CD4-positive, CD25-positive, alpha-beta regulatory T cell (primary cell): Measurements from ENCODE around the gene CBLB. TPM values are rescaled to one million over a fixed set of nuclear protein-coding genes. Genes with fewer than 3 reads are reported as not detected.

ENCODE experiments used
- ATAC-seq, 2 donors: fragments of 150-1000 bp; cut with Tn5 transposase; one replicate each; pipeline ENCODE4 v1.10.0; 2021; ENCODE audit warnings: low read depth in 2 of 2, moderate number of reproducible peaks in 2 of 2, moderate library complexity in 1 of 2
- DNase-seq, 3 donors: peaks; one replicate each; pipeline versions ENCODE4 v3.0.0 to v3.0.0-alpha.2; 2012 to 2022; ENCODE audit warnings: mixed read lengths in 1 of 3
- H3K27ac ChIP-seq: one replicate; pipeline ENCODE4 v1.7.0; 2013; ENCODE audit warnings: mild to moderate bottlenecking, low read length; ENCODE audit not compliant: insufficient read depth, poor library complexity, severe bottlenecking
- H3K27me3 ChIP-seq: one replicate; pipeline ENCODE4 v1.7.0; 2013; ENCODE audit warnings: low read length; ENCODE audit not compliant: control insufficient read depth, insufficient read depth
- H3K36me3 ChIP-seq: one replicate; pipeline ENCODE4 v1.7.0; 2013; ENCODE audit warnings: mild to moderate bottlenecking, low read length, moderate library complexity; ENCODE audit not compliant: control insufficient read depth, insufficient read depth
- H3K4me1 ChIP-seq: 2 replicates; pipeline ENCODE4 v1.7.0; 2013; ENCODE audit warnings: mild to moderate bottlenecking, low read length; ENCODE audit not compliant: insufficient read depth, control insufficient read depth, poor library complexity, severe bottlenecking
- H3K4me3 ChIP-seq: one replicate; pipeline ENCODE4 v1.7.0; 2013; ENCODE audit warnings: low read depth, mild to moderate bottlenecking, low read length, moderate library complexity
- H3K9me3 ChIP-seq, 2 experiments: 1 replicate in 1 of 2; 2 replicates in 1 of 2; pipeline ENCODE4 v1.7.0; 2013; ENCODE audit warnings: low read length in 2 of 2, mild to moderate bottlenecking in 1 of 2, moderate library complexity in 1 of 2; ENCODE audit not compliant: control insufficient read depth in 2 of 2
- H3K27ac Mint-ChIP-seq, 3 donors: one replicate each; pipeline ENCODE4 v1.8.0; 2020 to 2022; ENCODE audit warnings: mild to moderate bottlenecking in 3 of 3, mixed read lengths in 3 of 3, moderate library complexity in 2 of 3
- H3K27me3 Mint-ChIP-seq: one replicate; pipeline ENCODE4 v1.8.0; 2022; ENCODE audit warnings: mild to moderate bottlenecking, mixed read lengths
- H3K36me3 Mint-ChIP-seq: one replicate; pipeline ENCODE4 v1.8.0; 2020; ENCODE audit warnings: mixed read lengths
- H3K4me1 Mint-ChIP-seq, 4 donors: one replicate each; pipeline ENCODE4 v1.8.0; 2020 to 2022; ENCODE audit warnings: mixed read lengths in 4 of 4, mild to moderate bottlenecking in 1 of 4
- H3K4me3 Mint-ChIP-seq, 4 donors: one replicate each; pipeline ENCODE4 v1.8.0; 2020 to 2022; ENCODE audit warnings: mild to moderate bottlenecking in 4 of 4, mixed read lengths in 4 of 4, moderate library complexity in 3 of 4
- H3K9me3 Mint-ChIP-seq, 7 donors: one replicate each; pipeline ENCODE4 v1.8.0; 2020 to 2022; ENCODE audit warnings: mixed read lengths in 7 of 7, mild to moderate bottlenecking in 3 of 7, moderate library complexity in 2 of 7
- polyA plus RNA-seq, 4 donors: library from polyadenylated mRNA; unstranded; fragments of 300-500 nt; fragmentation: Illumina TruSeq; gene quantifications; one replicate each; pipeline ENCODE4 v1.2.3, GENCODE V29; 2021
- total RNA-seq: library from RNA; stranded (reverse); gene quantifications from one replicate; pipeline ENCODE4 v1.2.3, GENCODE V29; 2022

CBLB gene
- total and polyA plus RNA-seq, 5 donors from 2014 or later, result 23.9 to 83.1 (median 34.8) TPM

DNA sequence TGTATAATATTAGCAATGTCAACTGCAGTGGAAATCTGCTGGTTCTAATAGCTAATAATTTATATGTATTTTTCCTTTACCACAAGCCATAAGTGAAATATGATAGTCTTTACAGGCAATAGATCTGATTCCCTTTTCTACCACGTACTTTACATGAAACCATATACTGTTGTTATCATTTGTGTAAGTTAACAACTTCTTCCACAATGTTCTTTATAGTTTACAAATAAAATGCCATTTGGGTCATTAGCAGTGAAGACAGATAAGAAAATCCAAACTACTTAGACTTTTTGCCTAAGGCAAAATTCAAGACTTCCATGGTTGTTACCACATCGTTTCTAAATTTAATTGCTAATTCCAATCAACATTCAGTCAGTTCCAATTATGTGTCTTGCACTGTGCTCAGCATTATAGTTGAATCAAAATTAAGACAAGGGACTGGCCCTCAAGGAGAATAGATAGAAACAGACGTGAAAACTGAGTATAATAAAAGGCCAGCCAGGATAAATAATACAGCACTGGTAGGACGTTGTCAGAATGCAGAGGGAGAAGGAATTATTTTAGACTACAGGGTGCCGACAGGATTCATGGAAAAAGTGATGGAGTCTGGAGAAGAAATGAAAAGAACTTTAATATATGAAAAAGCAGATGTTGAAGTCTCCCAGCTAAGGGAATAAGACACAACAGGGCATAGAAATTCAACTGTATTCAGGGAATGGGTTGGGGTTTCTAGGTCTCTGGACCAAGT lies 252.3 kb downstream of the CBLB start:
- Histone ChIP-seq H3K4me1 (no peaks in the 10 kb centered on the region), H3K27me3 (no peaks in the 10 kb centered on the region), H3K36me3 (no peaks in the 10 kb centered on the region), H3K9me3 (no peaks in the 10 kb centered on the region), H3K4me3 (no peak overlapping the region), H3K27ac (no peak overlapping the region)
- Mint-ChIP-seq H3K27ac (no peak overlapping the region), H3K4me3 (no peak overlapping the region), H3K36me3 (no peaks in the 10 kb centered on the region), H3K27me3 (no peaks in the 10 kb centered on the region), H3K4me1 (no peaks in the 10 kb centered on the region), H3K9me3 (peaks cover 0 to 4% (median 0%) of the 10 kb centered on the region in 7 donors)
- ATAC-seq (no peak), DNase-seq (no peak)

- H3K36me3 ChIP-seq, result no peaks in the 10 kb centered on the region
- Mint-ChIP-seq H3K4me3 (no peak overlapping the region), H3K9me3 (peaks cover 0 to 2% (median 0%) of the 10 kb centered on the region in 7 donors), H3K36me3 (no peaks in the 10 kb centered on the region), H3K27ac (no peak overlapping the region), H3K27me3 (no peaks in the 10 kb centered on the region), H3K4me1 (no peaks in the 10 kb centered on the region)
- no peak overlapping the region for H3K4me3 ChIP-seq
- no peaks in the 10 kb centered on the region for H3K4me1 ChIP-seq
- ATAC-seq, result no peak
- no peaks in the 10 kb centered on the region for H3K27me3 ChIP-seq
- no peaks in the 10 kb centered on the region for H3K9me3 ChIP-seq
- no peak overlapping the region for H3K27ac ChIP-seq
- DNase-seq, result no peak
These were observed 253.0 kb downstream of the CBLB start for GRCh38 chr3:105615814-105616213.

- no peak overlapping the region for H3K27ac Mint-ChIP-seq
- H3K4me1 Mint-ChIP-seq, result no peaks in the 10 kb centered on the region
- H3K9me3 Mint-ChIP-seq, result peaks cover 0 to 2% (median 0%) of the 10 kb centered on the region in 7 donors
- H3K36me3 Mint-ChIP-seq, result no peaks in the 10 kb centered on the region
- DNase-seq (no peak), ATAC-seq (no peak)
- Histone ChIP-seq H3K4me3 (no peak overlapping the region), H3K27me3 (no peaks in the 10 kb centered on the region), H3K4me1 (no peaks in the 10 kb centered on the region), H3K9me3 (no peaks in the 10 kb centered on the region), H3K27ac (no peak overlapping the region), H3K36me3 (no peaks in the 10 kb centered on the region)
- no peak overlapping the region for H3K4me3 Mint-ChIP-seq
- H3K27me3 Mint-ChIP-seq, result no peaks in the 10 kb centered on the region
These were observed 254.4 kb downstream of the CBLB start for GRCh38 chr3:105614288-105615030.

- no peak overlapping the region for H3K27ac ChIP-seq
- H3K27ac Mint-ChIP-seq, result no peak overlapping the region
- DNase-seq (no peak), ATAC-seq (no peak)
- peaks cover 0 to 2% (median 0%) of the 10 kb centered on the region in 7 donors for H3K9me3 Mint-ChIP-seq
- no peak overlapping the region for H3K4me3 Mint-ChIP-seq
- no peaks in the 10 kb centered on the region for H3K36me3 Mint-ChIP-seq
- no peaks in the 10 kb centered on the region for H3K9me3 ChIP-seq
- no peaks in the 10 kb centered on the region for H3K4me1 Mint-ChIP-seq
- H3K4me3 ChIP-seq, result no peak overlapping the region
- no peaks in the 10 kb centered on the region for H3K36me3 ChIP-seq
- H3K4me1 ChIP-seq, result no peaks in the 10 kb centered on the region
- peaks cover 4% of the 10 kb centered on the region for H3K27me3 Mint-ChIP-seq
- H3K27me3 ChIP-seq, result no peaks in the 10 kb centered on the region
These were observed 255.7 kb downstream of the CBLB start for GRCh38 chr3:105613120-105613519.

DNA sequence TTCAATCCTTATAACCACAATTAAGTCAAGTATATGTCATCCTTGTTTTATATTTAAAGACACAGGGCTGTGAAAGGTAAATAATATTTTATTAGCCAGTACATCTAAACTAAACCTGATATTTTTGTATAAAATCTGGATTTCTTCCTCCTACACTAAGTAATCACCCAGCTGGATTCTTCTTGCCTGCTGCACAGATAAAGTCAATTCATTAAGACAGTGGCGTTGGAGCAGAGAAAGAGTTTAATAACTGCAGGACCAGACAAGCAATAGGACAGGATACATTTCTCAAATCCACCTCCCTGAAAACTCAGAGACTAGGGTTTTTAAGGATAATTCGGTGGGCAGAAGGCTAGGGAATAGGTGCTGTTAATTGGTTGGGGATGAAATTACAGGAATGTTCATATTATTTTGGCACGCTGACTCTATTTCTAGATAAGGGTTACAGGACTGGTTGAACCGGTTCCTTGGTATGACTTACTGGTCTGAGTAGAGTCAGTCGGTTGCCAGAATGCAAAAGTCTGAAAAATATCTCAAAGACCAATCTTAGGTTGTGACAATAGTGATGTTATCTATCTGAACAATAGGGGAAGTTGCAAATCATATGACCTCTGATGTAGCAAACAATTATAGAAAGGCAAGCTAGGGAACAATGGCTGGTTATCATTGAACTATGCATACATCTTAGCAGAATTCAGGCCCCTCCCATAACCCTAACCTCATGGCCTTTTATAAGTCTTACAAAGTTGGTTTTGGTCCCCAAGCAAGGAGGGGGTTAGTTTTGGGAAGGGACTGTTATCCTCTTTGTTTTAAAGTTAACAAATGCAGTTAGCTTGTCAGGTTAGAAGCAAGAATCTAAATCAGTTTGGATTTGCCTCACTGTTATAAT lies 257.3 kb downstream of the CBLB start:
- Mint-ChIP-seq H3K36me3 (no peaks in the 10 kb centered on the region), H3K9me3 (peaks cover 0 to 2% (median 0%) of the 10 kb centered on the region in 7 donors), H3K27me3 (peaks cover 4% of the 10 kb centered on the region), H3K4me1 (no peaks in the 10 kb centered on the region), H3K4me3 (no peak overlapping the region), H3K27ac (no peak overlapping the region)
- H3K36me3 ChIP-seq, result no peaks in the 10 kb centered on the region
- no peak for DNase-seq
- no peak for ATAC-seq
- no peak overlapping the region for H3K4me3 ChIP-seq
- H3K4me1 ChIP-seq, result no peaks in the 10 kb centered on the region
- no peak overlapping the region for H3K27ac ChIP-seq
- H3K9me3 ChIP-seq, result no peaks in the 10 kb centered on the region
- no peaks in the 10 kb centered on the region for H3K27me3 ChIP-seq

DNA sequence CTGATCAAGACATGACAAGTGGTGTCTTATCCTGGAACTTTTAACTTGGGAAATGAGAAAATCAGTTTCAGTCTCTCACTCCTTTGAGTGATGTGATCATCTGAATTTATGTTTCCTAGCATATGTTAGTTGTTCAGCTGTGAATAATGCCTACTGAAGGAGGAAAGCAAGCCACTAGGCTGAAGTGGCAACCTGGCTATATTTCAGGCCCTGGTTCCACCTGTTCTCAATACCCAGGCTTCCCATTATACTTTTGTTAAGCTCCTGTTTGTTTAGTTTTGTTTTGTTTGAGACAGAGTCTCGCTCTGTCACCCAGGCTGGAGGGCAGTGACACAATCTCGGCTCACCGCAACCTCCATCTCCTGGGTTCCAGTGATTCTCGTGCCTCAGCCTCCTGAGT lies 258.3 kb downstream of the CBLB start:
- Histone ChIP-seq H3K4me3 (no peak overlapping the region), H3K36me3 (no peaks in the 10 kb centered on the region), H3K9me3 (no peaks in the 10 kb centered on the region), H3K27me3 (no peaks in the 10 kb centered on the region), H3K4me1 (no peaks in the 10 kb centered on the region), H3K27ac (no peak overlapping the region)
- H3K36me3 Mint-ChIP-seq, result no peaks in the 10 kb centered on the region
- peaks cover 0 to 2% (median 0%) of the 10 kb centered on the region in 7 donors for H3K9me3 Mint-ChIP-seq
- no peak overlapping the region for H3K4me3 Mint-ChIP-seq
- ATAC-seq (no peak), DNase-seq (no peak)
- H3K27ac Mint-ChIP-seq, result no peak overlapping the region
- H3K27me3 Mint-ChIP-seq, result peaks cover 4% of the 10 kb centered on the region
- no peaks in the 10 kb centered on the region for H3K4me1 Mint-ChIP-seq

GRCh38 chr3:105608623-105609022 lies 260.2 kb downstream of the CBLB start:
- H3K9me3 Mint-ChIP-seq, result peaks cover 0 to 2% (median 0%) of the 10 kb centered on the region in 7 donors
- Histone ChIP-seq H3K9me3 (no peaks in the 10 kb centered on the region), H3K27me3 (no peaks in the 10 kb centered on the region), H3K27ac (no peak overlapping the region), H3K4me3 (no peak overlapping the region), H3K36me3 (no peaks in the 10 kb centered on the region), H3K4me1 (no peaks in the 10 kb centered on the region)
- DNase-seq, result no peak
- H3K4me3 Mint-ChIP-seq, result no peak overlapping the region
- no peaks in the 10 kb centered on the region for H3K4me1 Mint-ChIP-seq
- no peak overlapping the region for H3K27ac Mint-ChIP-seq
- ATAC-seq, result no peak
- peaks cover 9% of the 10 kb centered on the region for H3K27me3 Mint-ChIP-seq
- no peaks in the 10 kb centered on the region for H3K36me3 Mint-ChIP-seq
